SH-SY5Y (cell line): ENCODE data around the gene MAP1B.

Source experiments
- GATA2 ChIP-seq: IDR thresholded peaks from 2 replicates; pipeline ENCODE4 v1.6.1; 2011; ENCODE audit warnings: mild to moderate bottlenecking, low read depth, low read length
- GATA3 ChIP-seq: IDR thresholded peaks from 2 replicates; pipeline ENCODE4 v1.6.1; 2011; ENCODE audit warnings: low read depth, mild to moderate bottlenecking, low read length, moderate library complexity

DNA sequence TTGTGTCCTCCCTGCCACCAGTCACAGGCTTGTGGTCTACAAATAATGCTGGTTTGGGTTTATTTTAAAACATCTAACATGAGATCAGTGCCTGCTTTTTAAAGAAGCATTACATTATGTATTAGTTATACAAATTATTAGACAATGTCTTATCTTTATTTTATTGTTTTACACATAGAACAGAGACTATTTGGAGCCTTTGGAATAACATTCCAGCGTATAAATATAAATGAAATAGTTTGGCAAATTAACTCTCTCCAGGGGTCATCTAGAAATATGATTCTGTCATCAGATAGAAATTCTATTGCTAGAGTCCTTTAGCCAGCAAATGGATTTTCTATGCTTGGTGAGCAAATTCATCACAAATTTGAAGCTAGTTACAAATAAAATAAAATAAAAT, 22.4 kb downstream of the MAP1B start:
- TF ChIP-seq GATA3: no peak
- TF ChIP-seq GATA2: no peak
